ENCODE measurements around the gene MACROD2. TPM values are rescaled to one million over a fixed set of nuclear protein-coding genes. Genes with fewer than 3 reads are reported as not detected.

Gene MACROD2
- total RNA-seq, 4 donors from 2014 or later: 4.6 to 33.0 (median 8.3) TPM

GRCh38 chr20:15075586-15075985 lies 1080.3 kb downstream of the MACROD2 start:
- H3K4me3 ChIP-seq: no peak overlapping the region
- peaks cover 4% of the 10 kb centered on the region for H3K27me3 ChIP-seq
- no peak for DNase-seq
- H3K9me3 ChIP-seq: no peaks in the 10 kb centered on the region
- in situ Hi-C loops (cut with MboI; ENCODE audit: low pct_ligation_motif_present in 1 of 4, low pct_unique_long_range_greater_than_20kb in 1 of 4, low sequenced_read_pairs in 3 of 4): no loop called here
- 59% methylated on average over 2 to 3 of the region's 3 CpGs for WGBS, 2 donors (ENCODE audit: low coverage in 1 of 2)
- intact Hi-C loops (cut with DNase I; ENCODE audit: low total_unique reads): no loop called here
- H3K36me3 ChIP-seq: no peaks in the 10 kb centered on the region
- peaks cover 0 to 7% (median 4%) of the 10 kb centered on the region in 4 donors for H3K4me1 ChIP-seq
- TF ChIP-seq POLR2AphosphoS5 (IDR thresholded peaks at IDR 0.05) (no peak), POLR2A (IDR thresholded peaks at IDR 0.05) (no peak), CTCF (IDR thresholded peaks at IDR 0.05) (no peak), EP300 (IDR thresholded peaks at IDR 0.05; ENCODE audit: low read depth) (no peak)
- no peak overlapping the region for H3K27ac ChIP-seq

- TF ChIP-seq POLR2AphosphoS5 (IDR thresholded peaks at IDR 0.05) (no peak), EP300 (IDR thresholded peaks at IDR 0.05; ENCODE audit: low read depth) (no peak), POLR2A (IDR thresholded peaks at IDR 0.05) (no peak), CTCF (IDR thresholded peaks at IDR 0.05) (no peak)
- H3K27me3 ChIP-seq: peaks cover 4% of the 10 kb centered on the region
- H3K9me3 ChIP-seq: no peaks in the 10 kb centered on the region
- in situ Hi-C loops (cut with MboI; ENCODE audit: low pct_ligation_motif_present in 1 of 4, low pct_unique_long_range_greater_than_20kb in 1 of 4, low sequenced_read_pairs in 3 of 4) (no loop called here), intact Hi-C loops (cut with DNase I; ENCODE audit: low total_unique reads) (no loop called here)
- H3K4me1 ChIP-seq: peaks cover 0 to 7% (median 4%) of the 10 kb centered on the region in 4 donors
- no peak for DNase-seq
- H3K4me3 ChIP-seq: no peak overlapping the region
- no peaks in the 10 kb centered on the region for H3K36me3 ChIP-seq
- WGBS, 2 donors (ENCODE audit: low coverage in 1 of 2): 44 to 56% methylated on average over 1 of the region's 1 CpG
- no peak overlapping the region for H3K27ac ChIP-seq
Measured at GRCh38 chr20:15076785-15077184, 1081.5 kb downstream of the MACROD2 start.

GRCh38 chr20:15077733-15078250 lies 1082.5 kb downstream of the MACROD2 start:
- no peaks in the 10 kb centered on the region for H3K9me3 ChIP-seq
- 54 to 83% methylated on average over 4 to 6 of the region's 6 CpGs for WGBS, 2 donors (ENCODE audit: low coverage in 1 of 2)
- peaks cover 4% of the 10 kb centered on the region for H3K27me3 ChIP-seq
- DNase-seq: no peak
- TF ChIP-seq POLR2A (IDR thresholded peaks at IDR 0.05) (no peak), EP300 (IDR thresholded peaks at IDR 0.05; ENCODE audit: low read depth) (no peak), POLR2AphosphoS5 (IDR thresholded peaks at IDR 0.05) (no peak), CTCF (IDR thresholded peaks at IDR 0.05) (no peak)
- no peak overlapping the region for H3K27ac ChIP-seq
- in situ Hi-C loops (cut with MboI; ENCODE audit: low pct_ligation_motif_present in 1 of 4, low pct_unique_long_range_greater_than_20kb in 1 of 4, low sequenced_read_pairs in 3 of 4): no loop called here
- intact Hi-C loops (cut with DNase I; ENCODE audit: low total_unique reads): no loop called here
- H3K4me3 ChIP-seq: no peak overlapping the region
- H3K4me1 ChIP-seq: peaks cover 0 to 7% (median 4%) of the 10 kb centered on the region in 4 donors
- no peaks in the 10 kb centered on the region for H3K36me3 ChIP-seq

- Histone ChIP-seq H3K4me1 (peaks cover 0 to 7% (median 4%) of the 10 kb centered on the region in 4 donors), H3K4me3 (no peak overlapping the region), H3K27me3 (peaks cover 4% of the 10 kb centered on the region), H3K9me3 (no peaks in the 10 kb centered on the region), H3K27ac (no peak overlapping the region), H3K36me3 (no peaks in the 10 kb centered on the region)
- in situ Hi-C loops (cut with MboI; ENCODE audit: low pct_ligation_motif_present in 1 of 4, low pct_unique_long_range_greater_than_20kb in 1 of 4, low sequenced_read_pairs in 3 of 4) (no loop called here), intact Hi-C loops (cut with DNase I; ENCODE audit: low total_unique reads) (no loop called here)
- whole genome bisulfite sequencing, 2 donors (ENCODE audit: low coverage in 1 of 2): 80 to 91% methylated on average over 1 of the region's 1 CpG
- TF ChIP-seq EP300 (IDR thresholded peaks at IDR 0.05; ENCODE audit: low read depth): no peak
- TF ChIP-seq CTCF (IDR thresholded peaks at IDR 0.05): no peak
- no peak for TF ChIP-seq POLR2AphosphoS5 (IDR thresholded peaks at IDR 0.05)
- TF ChIP-seq POLR2A (IDR thresholded peaks at IDR 0.05): no peak
- DNase-seq: no peak
Measured at GRCh38 chr20:15079594-15080340, 1084.5 kb downstream of the MACROD2 start.
